Neutrophil (primary cell): ENCODE data around the gene GON4L.
A peak's percentile ranks its signal among the peaks of the same experiment; 100 is the strongest.
"Not testable (repeated sequence)": the region's sequence is repeated elsewhere in the genome, so short reads cannot be mapped to it uniquely, and the experiment has no call there.

ENCODE experiments used
- H3K27ac ChIP-seq: fragments of 200-600 bp; sonication (generic); 2 replicates; pipeline ENCODE4 v1.5.1; 2016; ENCODE audit warnings: mild to moderate bottlenecking, moderate library complexity
- H3K27me3 ChIP-seq: fragments of 200-600 bp; sonication (generic); 2 replicates; pipeline ENCODE4 v1.6.0; 2016; ENCODE audit warnings: mild to moderate bottlenecking
- H3K36me3 ChIP-seq: fragments of 200-600 bp; sonication (generic); 2 replicates; pipeline ENCODE4 v1.5.1; 2017
- H3K4me1 ChIP-seq, 2 experiments: fragments of 200-600 bp in 1 of 2; sonication (generic) in 1 of 2; 1 replicate in 1 of 2; 2 replicates in 1 of 2; pipeline versions ENCODE4 v1.5.1 to v1.6.1; 2013 to 2016; ENCODE audit warnings: low read depth in 1 of 2, low read length in 1 of 2, mild to moderate bottlenecking in 1 of 2, moderate library complexity in 1 of 2; ENCODE audit not compliant: control insufficient read depth in 1 of 2, insufficient read depth in 1 of 2
- H3K4me3 ChIP-seq, 2 experiments: fragments of 200-600 bp in 1 of 2; sonication (generic) in 1 of 2; 1 replicate in 1 of 2; 2 replicates in 1 of 2; pipeline ENCODE4 v1.5.1; 2013 to 2016; ENCODE audit warnings: low read depth in 1 of 2, low read length in 1 of 2, mild to moderate bottlenecking in 1 of 2, moderate library complexity in 1 of 2
- H3K9me3 ChIP-seq: fragments of 200-600 bp; sonication (generic); 2 replicates; pipeline ENCODE4 v1.5.1; 2016
- TF ChIP-seq, protein P1 (sequence below): fragments of 200-600 bp; sonication (generic); IDR thresholded peaks from 2 replicates; pipeline ENCODE4 v1.5.1; 2016; ENCODE audit warnings: antibody characterized with exemption

GON4L gene

GRCh38 chr1:155812878-155813277 lies 44.1 kb downstream of the GON4L start:
- no peaks in the 10 kb centered on the region for H3K4me1 ChIP-seq
- no peaks in the 10 kb centered on the region for H3K9me3 ChIP-seq
- H3K27me3 ChIP-seq = no peaks in the 10 kb centered on the region
- TF ChIP-seq, protein P1, sequence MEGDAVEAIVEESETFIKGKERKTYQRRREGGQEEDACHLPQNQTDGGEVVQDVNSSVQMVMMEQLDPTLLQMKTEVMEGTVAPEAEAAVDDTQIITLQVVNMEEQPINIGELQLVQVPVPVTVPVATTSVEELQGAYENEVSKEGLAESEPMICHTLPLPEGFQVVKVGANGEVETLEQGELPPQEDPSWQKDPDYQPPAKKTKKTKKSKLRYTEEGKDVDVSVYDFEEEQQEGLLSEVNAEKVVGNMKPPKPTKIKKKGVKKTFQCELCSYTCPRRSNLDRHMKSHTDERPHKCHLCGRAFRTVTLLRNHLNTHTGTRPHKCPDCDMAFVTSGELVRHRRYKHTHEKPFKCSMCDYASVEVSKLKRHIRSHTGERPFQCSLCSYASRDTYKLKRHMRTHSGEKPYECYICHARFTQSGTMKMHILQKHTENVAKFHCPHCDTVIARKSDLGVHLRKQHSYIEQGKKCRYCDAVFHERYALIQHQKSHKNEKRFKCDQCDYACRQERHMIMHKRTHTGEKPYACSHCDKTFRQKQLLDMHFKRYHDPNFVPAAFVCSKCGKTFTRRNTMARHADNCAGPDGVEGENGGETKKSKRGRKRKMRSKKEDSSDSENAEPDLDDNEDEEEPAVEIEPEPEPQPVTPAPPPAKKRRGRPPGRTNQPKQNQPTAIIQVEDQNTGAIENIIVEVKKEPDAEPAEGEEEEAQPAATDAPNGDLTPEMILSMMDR = no peak
- H3K27ac ChIP-seq = no peak overlapping the region
- H3K4me3 ChIP-seq = no peak overlapping the region
- peaks cover 49% of the 10 kb centered on the region for H3K36me3 ChIP-seq

DNA sequence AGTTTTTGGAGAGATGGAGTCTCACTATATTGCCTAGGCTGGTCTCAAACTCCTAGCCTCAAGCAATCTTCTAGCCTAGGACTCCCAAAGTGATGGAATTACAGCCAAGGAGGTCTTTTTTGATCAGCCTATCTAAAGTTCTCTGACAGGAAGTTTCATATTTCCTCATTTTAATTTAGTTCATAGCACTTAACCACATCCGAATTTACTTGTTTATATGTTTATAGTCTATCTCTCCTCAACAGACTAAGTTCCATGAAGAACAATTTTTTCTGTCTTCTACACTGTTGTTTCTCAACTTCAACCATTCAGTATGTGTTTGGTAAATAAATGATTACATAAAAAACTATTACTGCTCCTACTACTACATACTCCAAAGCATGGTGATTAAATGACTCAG lies 47.9 kb downstream of the GON4L start:
- TF ChIP-seq, protein P1 = no peak
- Histone ChIP-seq H3K36me3 (peaks cover 47% of the 10 kb centered on the region), H3K9me3 (no peaks in the 10 kb centered on the region)

DNA sequence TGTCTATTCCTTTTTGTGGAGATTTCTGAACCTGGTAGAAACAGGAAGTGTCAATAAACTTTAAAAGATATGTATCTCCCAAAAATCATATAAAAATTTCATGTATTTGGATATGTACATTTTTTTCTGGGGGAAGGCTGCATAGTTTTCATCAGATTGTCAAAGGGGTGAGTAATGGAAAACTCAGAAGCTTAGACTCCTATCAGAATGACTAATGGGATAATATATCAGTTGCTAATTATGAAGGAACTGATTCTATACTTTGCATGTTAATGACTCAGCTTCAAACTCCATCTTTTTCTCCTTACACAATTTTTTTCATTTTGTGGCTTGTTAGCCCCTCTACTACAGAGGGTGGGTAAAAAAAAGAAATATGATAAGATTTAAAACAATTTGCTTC lies 55.9 kb downstream of the GON4L start:
- peaks cover 66% of the 10 kb centered on the region for H3K36me3 ChIP-seq
- no peaks in the 10 kb centered on the region for H3K9me3 ChIP-seq
- no peaks in the 10 kb centered on the region for H3K4me1 ChIP-seq
- H3K4me3 ChIP-seq = no peak overlapping the region
- TF ChIP-seq, protein P1 = no peak
- H3K27ac ChIP-seq = no peak overlapping the region
- no peaks in the 10 kb centered on the region for H3K27me3 ChIP-seq

More for the DNA sequence above, 47.9 kb downstream of the GON4L start:
- Histone ChIP-seq H3K4me1 (no peaks in the 10 kb centered on the region), H3K27ac (peak overlapping the region; percentile 33), H3K27me3 (no peaks in the 10 kb centered on the region), H3K4me3 (no peak overlapping the region)

- not testable (repeated sequence) for H3K9me3 ChIP-seq, H3K27ac ChIP-seq, H3K4me3 ChIP-seq, H3K4me1 ChIP-seq, H3K27me3 ChIP-seq
- peaks cover 77% of the 10 kb centered on the region for H3K36me3 ChIP-seq
These were observed 61.4 kb downstream of the GON4L start for GRCh38 chr1:155795618-155796017.

DNA sequence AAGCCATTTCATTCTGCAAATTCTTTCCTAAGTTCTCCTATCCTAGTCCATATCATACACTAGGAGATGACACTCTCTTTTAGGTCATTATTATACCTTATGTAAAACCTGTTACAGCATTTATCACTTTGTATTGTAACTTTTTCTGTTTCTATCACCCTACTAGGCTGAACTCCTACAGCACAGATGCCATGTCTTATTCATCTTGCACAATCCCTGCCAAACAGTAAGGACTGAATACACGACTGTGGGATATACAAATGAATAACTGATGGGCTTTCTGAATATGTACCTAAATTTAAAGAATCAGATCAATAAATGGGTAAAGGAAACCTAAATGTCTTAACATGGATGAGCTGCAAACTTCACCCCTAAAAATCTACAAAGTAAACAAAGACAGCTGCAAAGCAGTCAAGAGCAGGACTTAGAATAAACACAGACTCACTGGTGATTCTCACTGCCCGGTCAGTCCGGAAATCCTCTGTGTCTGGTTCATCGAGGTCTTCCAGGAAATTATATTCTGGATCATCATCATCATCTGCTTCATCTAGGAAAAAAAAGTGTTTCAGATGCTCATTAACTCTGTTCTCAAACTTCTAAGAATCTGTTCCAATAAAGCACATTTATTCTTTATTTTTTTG lies 62.3 kb downstream of the GON4L start:
- peaks cover 76% of the 10 kb centered on the region for H3K36me3 ChIP-seq

DNA sequence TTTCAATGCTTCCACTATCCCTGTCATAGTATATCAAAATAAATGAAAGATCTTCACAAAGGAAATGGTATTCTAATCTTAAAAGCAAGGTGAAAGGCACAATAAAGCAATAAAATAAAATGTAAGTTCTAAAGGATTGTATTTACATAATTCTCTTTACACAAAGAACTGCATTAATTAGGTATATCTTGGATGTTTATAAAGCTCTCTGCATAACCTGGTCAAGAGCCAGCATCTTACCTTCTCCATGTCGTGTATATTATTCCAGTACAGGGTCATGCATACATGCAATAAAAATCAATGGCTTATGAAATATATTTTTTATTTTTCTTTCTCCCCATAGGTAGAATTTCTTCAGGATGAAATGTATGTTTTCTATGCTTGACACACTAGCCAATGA lies 63.8 kb downstream of the GON4L start:
- TF ChIP-seq, protein P1 = no peak
- Histone ChIP-seq H3K4me1 (no peaks in the 10 kb centered on the region), H3K27me3 (no peaks in the 10 kb centered on the region), H3K9me3 (no peaks in the 10 kb centered on the region), H3K27ac (no peak overlapping the region), H3K36me3 (peaks cover 67% of the 10 kb centered on the region), H3K4me3 (no peak overlapping the region)

More for the DNA sequence above, 62.3 kb downstream of the GON4L start:
- Histone ChIP-seq H3K4me3 (no peak overlapping the region), H3K27me3 (no peaks in the 10 kb centered on the region), H3K9me3 (no peaks in the 10 kb centered on the region), H3K27ac (no peak overlapping the region), H3K4me1 (no peaks in the 10 kb centered on the region)
- TF ChIP-seq, protein P1 = no peak
